ENCODE data around the gene TMEM123.

The TMEM123 gene

GRCh38 chr11:102429226-102429625, 23.3 kb downstream of the TMEM123 start:
- Histone ChIP-seq H3K4me3 (ENCODE audit: low read depth in 1 of 2, low read length in 2 of 2) (no peak overlapping the region), H3K4me1 (ENCODE audit: control insufficient read depth in 1 of 2, insufficient read depth in 2 of 2, low read length in 2 of 2) (peaks cover 0 to 12% of the 10 kb centered on the region in 2 donors), H3K36me3 (ENCODE audit: control insufficient read depth in 1 of 2, insufficient read depth in 2 of 2, low read length in 2 of 2) (no peaks in the 10 kb centered on the region), H3K9ac (ENCODE audit: low read depth in 1 of 2, low read length in 2 of 2) (no peak overlapping the region), H3K27me3 (ENCODE audit: control insufficient read depth in 1 of 2, insufficient read depth in 2 of 2, low read length in 2 of 2) (no peaks in the 10 kb centered on the region), H3K27ac (ENCODE audit: low read depth, low read length) (no peak overlapping the region), H3K9me3 (ENCODE audit: control insufficient read depth in 1 of 2, low read length in 2 of 2) (peaks cover 0 to 5% of the 10 kb centered on the region in 2 donors)

- H3K27me3 ChIP-seq (ENCODE audit: control insufficient read depth in 1 of 2, insufficient read depth in 2 of 2, low read length in 2 of 2) = no peaks in the 10 kb centered on the region
- no peak overlapping the region for H3K27ac ChIP-seq (ENCODE audit: low read depth, low read length)
- H3K36me3 ChIP-seq (ENCODE audit: control insufficient read depth in 1 of 2, insufficient read depth in 2 of 2, low read length in 2 of 2) = no peaks in the 10 kb centered on the region
- H3K4me3 ChIP-seq (ENCODE audit: low read depth in 1 of 2, low read length in 2 of 2) = no peak overlapping the region
- H3K4me1 ChIP-seq (ENCODE audit: control insufficient read depth in 1 of 2, insufficient read depth in 2 of 2, low read length in 2 of 2) = peaks cover 0 to 12% of the 10 kb centered on the region in 2 donors
- no peak overlapping the region for H3K9ac ChIP-seq (ENCODE audit: low read depth in 1 of 2, low read length in 2 of 2)
- peaks cover 0 to 5% of the 10 kb centered on the region in 2 donors for H3K9me3 ChIP-seq (ENCODE audit: control insufficient read depth in 1 of 2, low read length in 2 of 2)
Measured at GRCh38 chr11:102428696-102429095, 23.9 kb downstream of the TMEM123 start.

GRCh38 chr11:102427068-102427467, 25.5 kb downstream of the TMEM123 start:
- Histone ChIP-seq H3K9ac (ENCODE audit: low read depth in 1 of 2, low read length in 2 of 2) (no peak overlapping the region), H3K4me3 (ENCODE audit: low read depth in 1 of 2, low read length in 2 of 2) (no peak overlapping the region), H3K4me1 (ENCODE audit: control insufficient read depth in 1 of 2, insufficient read depth in 2 of 2, low read length in 2 of 2) (peaks cover 0 to 12% of the 10 kb centered on the region in 2 donors), H3K27ac (ENCODE audit: low read depth, low read length) (no peak overlapping the region), H3K9me3 (ENCODE audit: control insufficient read depth in 1 of 2, low read length in 2 of 2) (no peaks in the 10 kb centered on the region), H3K27me3 (ENCODE audit: control insufficient read depth in 1 of 2, insufficient read depth in 2 of 2, low read length in 2 of 2) (no peaks in the 10 kb centered on the region), H3K36me3 (ENCODE audit: control insufficient read depth in 1 of 2, insufficient read depth in 2 of 2, low read length in 2 of 2) (no peaks in the 10 kb centered on the region)

GRCh38 chr11:102426570-102426969, 26.0 kb downstream of the TMEM123 start:
- H3K9ac ChIP-seq (ENCODE audit: low read depth in 1 of 2, low read length in 2 of 2) = no peak overlapping the region
- no peak overlapping the region for H3K4me3 ChIP-seq (ENCODE audit: low read depth in 1 of 2, low read length in 2 of 2)
- H3K27me3 ChIP-seq (ENCODE audit: control insufficient read depth in 1 of 2, insufficient read depth in 2 of 2, low read length in 2 of 2) = no peaks in the 10 kb centered on the region
- H3K27ac ChIP-seq (ENCODE audit: low read depth, low read length) = no peak overlapping the region
- no peaks in the 10 kb centered on the region for H3K9me3 ChIP-seq (ENCODE audit: control insufficient read depth in 1 of 2, low read length in 2 of 2)
- H3K4me1 ChIP-seq (ENCODE audit: control insufficient read depth in 1 of 2, insufficient read depth in 2 of 2, low read length in 2 of 2) = peaks cover 0 to 12% of the 10 kb centered on the region in 2 donors
- H3K36me3 ChIP-seq (ENCODE audit: control insufficient read depth in 1 of 2, insufficient read depth in 2 of 2, low read length in 2 of 2) = no peaks in the 10 kb centered on the region

GRCh38 chr11:102426000-102426399, 26.6 kb downstream of the TMEM123 start:
- H3K27ac ChIP-seq (ENCODE audit: low read depth, low read length) = no peak overlapping the region
- no peak overlapping the region for H3K9ac ChIP-seq (ENCODE audit: low read depth in 1 of 2, low read length in 2 of 2)
- H3K4me1 ChIP-seq (ENCODE audit: control insufficient read depth in 1 of 2, insufficient read depth in 2 of 2, low read length in 2 of 2) = peaks cover 0 to 12% of the 10 kb centered on the region in 2 donors

GRCh38 chr11:102423936-102424335, 28.6 kb downstream of the TMEM123 start:
- no peaks in the 10 kb centered on the region for H3K9me3 ChIP-seq (ENCODE audit: control insufficient read depth in 1 of 2, low read length in 2 of 2)
- H3K4me1 ChIP-seq (ENCODE audit: control insufficient read depth in 1 of 2, insufficient read depth in 2 of 2, low read length in 2 of 2) = no peaks in the 10 kb centered on the region
- no peak overlapping the region for H3K27ac ChIP-seq (ENCODE audit: low read depth, low read length)
- H3K36me3 ChIP-seq (ENCODE audit: control insufficient read depth in 1 of 2, insufficient read depth in 2 of 2, low read length in 2 of 2) = no peaks in the 10 kb centered on the region
- H3K9ac ChIP-seq (ENCODE audit: low read depth in 1 of 2, low read length in 2 of 2) = no peak overlapping the region
- H3K27me3 ChIP-seq (ENCODE audit: control insufficient read depth in 1 of 2, insufficient read depth in 2 of 2, low read length in 2 of 2) = no peaks in the 10 kb centered on the region
- H3K4me3 ChIP-seq (ENCODE audit: low read depth in 1 of 2, low read length in 2 of 2) = no peak overlapping the region

More at GRCh38 chr11:102426000-102426399, 26.6 kb downstream of the TMEM123 start:
- Histone ChIP-seq H3K36me3 (ENCODE audit: control insufficient read depth in 1 of 2, insufficient read depth in 2 of 2, low read length in 2 of 2) (no peaks in the 10 kb centered on the region), H3K4me3 (ENCODE audit: low read depth in 1 of 2, low read length in 2 of 2) (no peak overlapping the region), H3K9me3 (ENCODE audit: control insufficient read depth in 1 of 2, low read length in 2 of 2) (no peaks in the 10 kb centered on the region), H3K27me3 (ENCODE audit: control insufficient read depth in 1 of 2, insufficient read depth in 2 of 2, low read length in 2 of 2) (no peaks in the 10 kb centered on the region)

- Histone ChIP-seq H3K4me1 (ENCODE audit: control insufficient read depth in 1 of 2, insufficient read depth in 2 of 2, low read length in 2 of 2) (no peaks in the 10 kb centered on the region), H3K4me3 (ENCODE audit: low read depth in 1 of 2, low read length in 2 of 2) (no peak overlapping the region), H3K27me3 (ENCODE audit: control insufficient read depth in 1 of 2, insufficient read depth in 2 of 2, low read length in 2 of 2) (no peaks in the 10 kb centered on the region), H3K27ac (ENCODE audit: low read depth, low read length) (no peak overlapping the region), H3K9ac (ENCODE audit: low read depth in 1 of 2, low read length in 2 of 2) (no peak overlapping the region), H3K9me3 (ENCODE audit: control insufficient read depth in 1 of 2, low read length in 2 of 2) (no peaks in the 10 kb centered on the region), H3K36me3 (ENCODE audit: control insufficient read depth in 1 of 2, insufficient read depth in 2 of 2, low read length in 2 of 2) (no peaks in the 10 kb centered on the region)
Measured at GRCh38 chr11:102422817-102423712, 29.5 kb downstream of the TMEM123 start.

- no peak overlapping the region for H3K9ac ChIP-seq (ENCODE audit: low read depth in 1 of 2, low read length in 2 of 2)
- H3K9me3 ChIP-seq (ENCODE audit: control insufficient read depth in 1 of 2, low read length in 2 of 2) = no peaks in the 10 kb centered on the region
- no peaks in the 10 kb centered on the region for H3K36me3 ChIP-seq (ENCODE audit: control insufficient read depth in 1 of 2, insufficient read depth in 2 of 2, low read length in 2 of 2)
- H3K27me3 ChIP-seq (ENCODE audit: control insufficient read depth in 1 of 2, insufficient read depth in 2 of 2, low read length in 2 of 2) = no peaks in the 10 kb centered on the region
- no peaks in the 10 kb centered on the region for H3K4me1 ChIP-seq (ENCODE audit: control insufficient read depth in 1 of 2, insufficient read depth in 2 of 2, low read length in 2 of 2)
- H3K27ac ChIP-seq (ENCODE audit: low read depth, low read length) = no peak overlapping the region
- H3K4me3 ChIP-seq (ENCODE audit: low read depth in 1 of 2, low read length in 2 of 2) = no peak overlapping the region
Measured at GRCh38 chr11:102421261-102421660, 31.3 kb downstream of the TMEM123 start.

- no peak overlapping the region for H3K4me3 ChIP-seq (ENCODE audit: low read depth in 1 of 2, low read length in 2 of 2)
- H3K27ac ChIP-seq (ENCODE audit: low read depth, low read length) = no peak overlapping the region
- no peaks in the 10 kb centered on the region for H3K9me3 ChIP-seq (ENCODE audit: control insufficient read depth in 1 of 2, low read length in 2 of 2)
- H3K9ac ChIP-seq (ENCODE audit: low read depth in 1 of 2, low read length in 2 of 2) = no peak overlapping the region
- no peaks in the 10 kb centered on the region for H3K36me3 ChIP-seq (ENCODE audit: control insufficient read depth in 1 of 2, insufficient read depth in 2 of 2, low read length in 2 of 2)
- H3K27me3 ChIP-seq (ENCODE audit: control insufficient read depth in 1 of 2, insufficient read depth in 2 of 2, low read length in 2 of 2) = no peaks in the 10 kb centered on the region
- no peaks in the 10 kb centered on the region for H3K4me1 ChIP-seq (ENCODE audit: control insufficient read depth in 1 of 2, insufficient read depth in 2 of 2, low read length in 2 of 2)
Measured at GRCh38 chr11:102420547-102420946, 32.0 kb downstream of the TMEM123 start.

- no peak overlapping the region for H3K4me3 ChIP-seq (ENCODE audit: low read depth in 1 of 2, low read length in 2 of 2)
- H3K27ac ChIP-seq (ENCODE audit: low read depth, low read length) = no peak overlapping the region
- H3K9me3 ChIP-seq (ENCODE audit: control insufficient read depth in 1 of 2, low read length in 2 of 2) = no peaks in the 10 kb centered on the region
- no peaks in the 10 kb centered on the region for H3K4me1 ChIP-seq (ENCODE audit: control insufficient read depth in 1 of 2, insufficient read depth in 2 of 2, low read length in 2 of 2)
- no peaks in the 10 kb centered on the region for H3K27me3 ChIP-seq (ENCODE audit: control insufficient read depth in 1 of 2, insufficient read depth in 2 of 2, low read length in 2 of 2)
- no peak overlapping the region for H3K9ac ChIP-seq (ENCODE audit: low read depth in 1 of 2, low read length in 2 of 2)
- H3K36me3 ChIP-seq (ENCODE audit: control insufficient read depth in 1 of 2, insufficient read depth in 2 of 2, low read length in 2 of 2) = no peaks in the 10 kb centered on the region
Measured at GRCh38 chr11:102419181-102419580, 33.4 kb downstream of the TMEM123 start.
